Caco-2 (cell line): ENCODE data around the gene HOXD10. TPM values are rescaled to one million over a fixed set of nuclear protein-coding genes. Genes with fewer than 3 reads are reported as not detected.

Source experiments
- BruUV-seq: library from RNA; stranded (reverse); fragments of 400-500 nt; replicated peaks from 2 replicates; lab custom pipeline; 2021; lab: Mats Ljungman, UMichigan
- CTCF ChIA-PET: fragments of 300-600 bp; sonication (Branson Sonifier 250); formaldehyde crosslinking; loops from one replicate; lab custom pipeline; 2022; ENCODE audit warnings: antibody characterized with exemption; lab: Charles Lee
- POLR2A ChIA-PET: fragments of 300-600 bp; sonication (Branson Sonifier 250); formaldehyde crosslinking; loops from one replicate; lab custom pipeline; 2022; ENCODE audit warnings: antibody characterized with exemption; lab: Charles Lee
- DNase-seq, 2 experiments: peaks; one replicate each; pipeline versions ENCODE4 v3.0.0 to v3.0.0-alpha.2; 2020 to 2022
- H3K27me3 ChIP-seq: replicated peaks from 2 replicates; pipeline ENCODE4 v1.6.0; 2011; ENCODE audit warnings: low read length; ENCODE audit not compliant: control insufficient read depth, insufficient read depth
- H3K36me3 ChIP-seq: 2 replicates; pipeline ENCODE4 v1.5.1; 2011; ENCODE audit warnings: low read length; ENCODE audit not compliant: control insufficient read depth, insufficient read depth
- H3K4me1 ChIP-seq: fragments of 250-450 bp; sonication (Bioruptor Pico); 2 replicates; pipeline ENCODE4 v1.5.1; 2020; ENCODE audit warnings: mild to moderate bottlenecking
- H3K4me3 ChIP-seq: 2 replicates; pipeline ENCODE4 v1.5.1; 2011; ENCODE audit warnings: low read depth, mild to moderate bottlenecking, control low read depth, low read length
- H3K9me3 ChIP-seq: fragments of 250-450 bp; sonication (Bioruptor Pico); 2 replicates; pipeline ENCODE4 v1.5.1; 2020; ENCODE audit warnings: mild to moderate bottlenecking, moderate library complexity
- H3K27ac Mint-ChIP-seq: one replicate; pipeline ENCODE4 v1.8.0; 2022; ENCODE audit warnings: mixed read lengths; ENCODE audit not compliant: unreplicated experiment
- H3K27me3 Mint-ChIP-seq: one replicate; pipeline ENCODE4 v1.8.0; 2022; ENCODE audit warnings: mixed read lengths; ENCODE audit not compliant: insufficient read depth, unreplicated experiment
- H3K36me3 Mint-ChIP-seq: one replicate; pipeline ENCODE4 v1.8.0; 2022; ENCODE audit warnings: mild to moderate bottlenecking, mixed read lengths; ENCODE audit not compliant: insufficient read depth, unreplicated experiment
- H3K4me1 Mint-ChIP-seq: one replicate; pipeline ENCODE4 v1.8.0; 2022; ENCODE audit warnings: low read depth, mixed read lengths; ENCODE audit not compliant: unreplicated experiment
- H3K4me3 Mint-ChIP-seq: one replicate; pipeline ENCODE4 v1.8.0; 2022; ENCODE audit warnings: mild to moderate bottlenecking, moderate library complexity, mixed read lengths; ENCODE audit not compliant: unreplicated experiment
- H3K9me3 Mint-ChIP-seq: one replicate; pipeline ENCODE4 v1.8.0; 2022; ENCODE audit warnings: mixed read lengths; ENCODE audit not compliant: unreplicated experiment
- CTCF ChIP-seq, 2 experiments: fragments of 200-600 bp in 1 of 2; IDR thresholded peaks; 1 replicate in 1 of 2; 2 replicates in 1 of 2; pipeline versions ENCODE4 v1.5.1 to v1.8.0; 2011 to 2022; ENCODE audit warnings: antibody characterized with exemption in 1 of 2, control low read depth in 1 of 2, inconsistent platforms in 1 of 2, low read depth in 1 of 2, low read length in 1 of 2, mild to moderate bottlenecking in 1 of 2, moderate library complexity in 1 of 2; ENCODE audit not compliant: insufficient read depth in 1 of 2, severe bottlenecking in 1 of 2, unreplicated experiment in 1 of 2
- intact Hi-C: fragments of 100-400 bp; cut with micrococcal nuclease; formaldehyde crosslinking; loops from one replicate; pipeline ENCODE4 v1.10.0; 2022; ENCODE audit not compliant: unreplicated experiment
- total RNA-seq: library from RNA; stranded (reverse); gene quantifications from 2 replicates; pipeline ENCODE4 v1.2.3, GENCODE V29; 2022

HOXD10 gene
- total RNA-seq, 1 experiment from 2014 or later, result not detected

DNA sequence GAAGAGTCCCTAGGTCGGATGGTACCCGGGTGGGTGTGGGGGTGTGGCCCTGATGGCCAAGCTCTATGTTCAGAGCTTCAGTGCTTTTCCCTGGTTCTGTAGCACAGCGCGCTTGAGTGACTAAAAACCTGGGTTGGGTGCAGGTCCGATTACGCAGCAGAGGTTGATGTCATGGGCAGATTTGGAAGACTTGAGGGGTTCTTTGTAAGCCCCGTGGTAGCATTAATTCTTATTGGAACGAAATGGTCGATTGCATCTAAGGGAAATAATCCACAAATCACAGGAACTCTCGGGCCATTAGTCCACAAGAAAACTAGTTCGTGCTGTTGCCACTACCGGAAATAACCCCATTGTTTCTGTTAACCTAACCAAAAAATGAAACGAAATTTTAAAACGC lies 21.9 kb downstream of the HOXD10 start:
- Histone ChIP-seq H3K9me3 (no peaks in the 10 kb centered on the region), H3K4me3 (no peak overlapping the region), H3K4me1 (0 out of 2 replicates have a peak, but pooled peaks cover 8% of the 10 kb centered on the region), H3K27me3 (peaks cover 3% of the 10 kb centered on the region; the same call in 1 of the 2 replicates), H3K36me3 (no peaks in the 10 kb centered on the region)
- DNase-seq, result no peak
- Mint-ChIP-seq H3K4me1 (peaks cover 7% of the 10 kb centered on the region), H3K27ac (no peak overlapping the region), H3K9me3 (no peaks in the 10 kb centered on the region), H3K4me3 (no peak overlapping the region), H3K27me3 (peaks cover 38% of the 10 kb centered on the region), H3K36me3 (no peaks in the 10 kb centered on the region)
- CTCF ChIA-PET, result no interaction called here
- no peak for TF ChIP-seq CTCF (IDR thresholded peaks at IDR 0.05; ENCODE audit: insufficient read depth in 1 of 2, low read depth in 1 of 2, low read length in 1 of 2, severe bottlenecking in 1 of 2, unreplicated experiment in 1 of 2)
- intact Hi-C loops, result loop anchor here (5.0 kb wide), 1 partner anchor 49 kb away; the partner anchor contains the start of gene HOXD1
- no TSS peak for BruUV-seq
- POLR2A ChIA-PET, result no interaction called here

- Histone ChIP-seq H3K4me3 (no peak overlapping the region), H3K4me1 (0 out of 2 replicates have a peak, but pooled peaks cover 8% of the 10 kb centered on the region), H3K36me3 (no peaks in the 10 kb centered on the region), H3K27me3 (peaks cover 3% of the 10 kb centered on the region; the same call in 1 of the 2 replicates), H3K9me3 (no peaks in the 10 kb centered on the region)
- POLR2A ChIA-PET, result no interaction called here
- BruUV-seq, result no TSS peak
- H3K27ac Mint-ChIP-seq, result no peak overlapping the region
- no peak for TF ChIP-seq CTCF (IDR thresholded peaks at IDR 0.05; ENCODE audit: insufficient read depth in 1 of 2, low read depth in 1 of 2, low read length in 1 of 2, severe bottlenecking in 1 of 2, unreplicated experiment in 1 of 2)
- no peaks in the 10 kb centered on the region for H3K36me3 Mint-ChIP-seq
- intact Hi-C loops, result loop anchor here (5.0 kb wide), 1 partner anchor 48 kb away; the partner anchor contains the start of gene HOXD1
- H3K9me3 Mint-ChIP-seq, result no peaks in the 10 kb centered on the region
- peaks cover 35% of the 10 kb centered on the region for H3K27me3 Mint-ChIP-seq
- DNase-seq, result no peak
- H3K4me1 Mint-ChIP-seq, result peaks cover 7% of the 10 kb centered on the region
- CTCF ChIA-PET, result no interaction called here
- no peak overlapping the region for H3K4me3 Mint-ChIP-seq
These were observed 22.5 kb downstream of the HOXD10 start for GRCh38 chr2:176138923-176139660.

DNA sequence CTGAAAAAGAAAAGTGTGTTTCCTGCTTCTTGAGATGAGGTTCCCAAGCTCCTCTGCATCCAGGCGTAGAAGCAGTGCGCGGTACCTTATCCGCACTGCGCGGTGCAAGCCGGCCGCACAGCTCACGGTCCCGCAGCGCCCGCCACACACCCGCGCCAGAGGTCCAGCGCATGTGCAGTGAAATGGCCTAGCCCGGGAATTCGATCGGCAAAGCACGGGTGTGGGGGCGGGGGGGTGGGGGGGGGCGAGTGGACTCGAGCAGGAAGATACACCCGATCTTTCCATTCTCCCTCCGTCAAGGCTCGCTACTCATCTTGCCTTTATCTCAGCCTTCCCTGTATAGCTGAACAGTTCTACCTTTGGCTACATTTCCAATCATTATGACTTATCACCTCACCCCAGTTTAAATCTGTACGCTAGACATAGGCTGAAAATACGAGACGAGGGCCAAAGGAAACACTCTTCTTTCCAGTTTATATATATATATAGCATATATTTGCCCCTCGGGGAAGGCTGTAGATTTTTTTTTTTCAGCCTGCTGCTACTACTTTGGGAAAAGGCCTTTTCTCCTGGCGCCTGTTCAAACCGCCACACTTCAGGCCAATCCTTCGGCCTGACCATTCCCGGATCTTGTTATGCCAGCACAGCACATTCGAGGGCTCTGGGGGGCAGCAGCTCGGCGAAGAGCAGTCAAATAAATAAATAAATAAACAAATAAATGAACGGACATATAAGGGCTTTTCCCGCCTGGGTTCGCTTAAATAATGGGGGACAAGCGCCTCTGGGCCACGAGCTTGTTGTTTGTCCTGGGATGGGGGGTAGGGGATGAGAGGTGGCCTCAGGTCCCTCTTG lies 23.3 kb downstream of the HOXD10 start:
- CTCF ChIA-PET, result no interaction called here
- Histone ChIP-seq H3K4me1 (0 out of 2 replicates have a peak, but pooled peaks cover 8% of the 10 kb centered on the region), H3K36me3 (no peaks in the 10 kb centered on the region), H3K9me3 (no peaks in the 10 kb centered on the region), H3K4me3 (no peak overlapping the region), H3K27me3 (no peaks in the 10 kb centered on the region)
- no peak for TF ChIP-seq CTCF (IDR thresholded peaks at IDR 0.05; ENCODE audit: insufficient read depth in 1 of 2, low read depth in 1 of 2, low read length in 1 of 2, severe bottlenecking in 1 of 2, unreplicated experiment in 1 of 2)
- peaks cover 35% of the 10 kb centered on the region for H3K27me3 Mint-ChIP-seq
- intact Hi-C loops, result loop anchor here (5.0 kb wide), 1 partner anchor 47 kb away; the partner anchor contains the start of gene HOXD1
- DNase-seq, result no peak
- no TSS peak for BruUV-seq
- no peak overlapping the region for H3K4me3 Mint-ChIP-seq
- H3K36me3 Mint-ChIP-seq, result no peaks in the 10 kb centered on the region
- no peak overlapping the region for H3K27ac Mint-ChIP-seq
- peaks cover 7% of the 10 kb centered on the region for H3K4me1 Mint-ChIP-seq
- POLR2A ChIA-PET, result no interaction called here
- no peaks in the 10 kb centered on the region for H3K9me3 Mint-ChIP-seq
